ENCODE results near the gene PDXP. TPM values are rescaled to one million over a fixed set of nuclear protein-coding genes. Genes with fewer than 3 reads are reported as not detected.
A peak's percentile ranks its signal among the peaks of the same experiment; 100 is the strongest.

The PDXP gene
- total and polyA plus RNA-seq, 2 of the 4 experiments (the other 2 are of a cell fraction): 5.4 to 24.1 TPM

GRCh38 chr22:37676736-37677492, 18.4 kb downstream of the PDXP start (continued):
- TF ChIP-seq USF2 (IDR thresholded peaks at IDR 0.05; ENCODE audit: low read depth, low read length) (no peak), CEBPB (IDR thresholded peaks at IDR 0.05; ENCODE audit: low read depth, low read length) (no peak)

DNA sequence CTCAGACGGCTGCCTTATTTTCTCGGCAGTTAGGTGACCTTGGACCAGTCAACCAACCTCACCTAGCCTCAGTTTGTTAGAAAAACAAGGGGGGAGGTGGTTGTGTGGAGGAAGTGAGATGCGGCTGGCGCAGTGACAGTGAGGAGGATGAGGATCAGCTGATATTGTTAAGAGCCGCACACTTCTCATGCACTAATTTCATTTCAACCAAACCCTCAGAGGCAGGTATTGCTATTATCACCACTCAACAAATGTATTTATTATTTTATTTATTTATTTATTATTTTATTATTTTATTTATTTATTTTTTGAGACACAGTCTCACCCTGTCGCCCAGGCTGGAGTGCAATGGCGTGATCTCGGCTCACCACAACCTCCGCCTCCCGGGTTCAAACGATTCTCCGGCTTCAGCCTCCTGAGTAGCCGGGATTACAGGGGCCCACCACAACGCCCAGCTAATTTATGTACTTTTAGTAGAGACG, 19.0 kb downstream of the PDXP start:
- H3K4me3 ChIP-seq (ENCODE audit: insufficient read depth, low read depth, low read length): peak overlapping the region; percentile 92
- H4K8ac ChIP-seq (ENCODE audit: low read depth in 2 of 2, low read length in 2 of 2): peak overlapping the region in 1 of 2 experiments; percentile 36; a peak in 1 of 4 replicates
- peak overlapping the region; percentile 75 for H3K4ac ChIP-seq (ENCODE audit: low read depth, low read length)
- peak overlapping the region; percentile 97 for H3K14ac ChIP-seq (replicated peaks; ENCODE audit: low read depth, low read length)
- H3K79me1 ChIP-seq (ENCODE audit: low read depth in 1 of 2, low read length in 2 of 2): peaks cover 12 to 58% of the 10 kb centered on the region in 2 experiments; a peak in 3 of 4 replicates
- H2AK9ac ChIP-seq (replicated peaks; ENCODE audit: low read depth, low read length, poor library complexity): peak overlapping the region; percentile 98
- 0 out of 2 replicates have a peak overlapping the region, but pooled peaks have one; percentile 9 for H2BK20ac ChIP-seq (ENCODE audit: low read depth, low read length)
- H3K4me2 ChIP-seq (ENCODE audit: low read depth, low read length): peak overlapping the region; percentile 97
- H3K9me3 ChIP-seq (ENCODE audit: control insufficient read depth, insufficient read depth, low read length): no peaks in the 10 kb centered on the region
- DNase-seq (no peak), ATAC-seq (ENCODE audit: low read depth) (no peak)
- H4K91ac ChIP-seq (ENCODE audit: insufficient read depth, low read depth, low read length): peak overlapping the region; percentile 24; the same call in 1 of the 2 replicates
- peak overlapping the region; percentile 61; the same call in 1 of the 2 replicates for H2AK5ac ChIP-seq (ENCODE audit: low read depth, low read length)
- H2BK15ac ChIP-seq (ENCODE audit: low read depth, low read length): 0 out of 3 replicates have a peak overlapping the region, but pooled peaks have one; percentile 7
- H3K36me3 ChIP-seq (ENCODE audit: control insufficient read depth, insufficient read depth, low read length): peaks cover 28% of the 10 kb centered on the region
- H4K20me1 ChIP-seq (ENCODE audit: insufficient read depth, low read length): peaks cover 69% of the 10 kb centered on the region
- TF ChIP-seq NFE2L2 (IDR thresholded peaks at IDR 0.05; ENCODE audit: low read depth, low read length): no peak
- no peak for TF ChIP-seq SMC3 (IDR thresholded peaks at IDR 0.05; ENCODE audit: low read depth, low read length)
- TF ChIP-seq RFX5 (IDR thresholded peaks at IDR 0.05; ENCODE audit: low read depth, low read length): no peak
- WGBS, 2 experiments (ENCODE audit: extremely low coverage in 2 of 2, insufficient read length in 1 of 2): 50% methylated on average over 1 of the region's 15 CpGs; no CpG with 5 or more reads in 1 of the 2 experiments
- POLR2A ChIA-PET (ENCODE audit: unreplicated experiment): interaction anchor here (0.6 to 2.8 kb wide), 4 partner anchors 19 to 165 kb away, joined by 4 to 14 read pairs (median 6); partner anchors contain the start of genes GGA1, PDXP and SH3BP1
- dilution Hi-C loops (cut with HindIII; ENCODE audit: low sequenced_read_pairs, unreplicated experiment) (no loop called here), in situ Hi-C loops (cut with MboI; ENCODE audit: low sequenced_read_pairs) (no loop called here), intact Hi-C loops (cut with micrococcal nuclease) (loop anchor here (5.0 kb wide), 1 partner anchor 130 kb away; no protein-coding TSS in a partner anchor)
- H3K27me3 ChIP-seq (ENCODE audit: control insufficient read depth, insufficient read depth, low read length): no peaks in the 10 kb centered on the region
- peak overlapping the region; percentile 93 for H3K23ac ChIP-seq (ENCODE audit: low read depth, low read length)
- peaks cover 20% of the 10 kb centered on the region for H3K4me1 ChIP-seq (ENCODE audit: control insufficient read depth, insufficient read depth, low read length)
- peak overlapping the region; percentile 87 for H2BK5ac ChIP-seq (ENCODE audit: low read depth, low read length, poor library complexity, severe bottlenecking)
- H3K27ac ChIP-seq (ENCODE audit: insufficient read depth, low read length): peak overlapping the region; percentile 84
- CTCF ChIA-PET: no interaction called here
- H2BK120ac ChIP-seq (ENCODE audit: low read depth, low read length): no peak overlapping the region
- no peak overlapping the region for H4K5ac ChIP-seq (ENCODE audit: low read depth, low read length)
- no peak overlapping the region for H3K18ac ChIP-seq (ENCODE audit: low read depth, low read length)
- H3K56ac ChIP-seq (ENCODE audit: extremely low read depth, insufficient read depth, low read length): peak overlapping the region; percentile 84
- H3K9me1 ChIP-seq (ENCODE audit: insufficient read depth, low read length): no peaks in the 10 kb centered on the region; the same call in 1 of the 2 replicates
- H2AFZ ChIP-seq (replicated peaks; ENCODE audit: low read length, poor library complexity): peak overlapping the region; percentile 81
- H3K9ac ChIP-seq (ENCODE audit: low read depth, low read length): peak overlapping the region; percentile 85
- no TSS peak for BruUV-seq (replicated peaks)
